ENCODE measurements around the gene KIAA2012.

DNA sequence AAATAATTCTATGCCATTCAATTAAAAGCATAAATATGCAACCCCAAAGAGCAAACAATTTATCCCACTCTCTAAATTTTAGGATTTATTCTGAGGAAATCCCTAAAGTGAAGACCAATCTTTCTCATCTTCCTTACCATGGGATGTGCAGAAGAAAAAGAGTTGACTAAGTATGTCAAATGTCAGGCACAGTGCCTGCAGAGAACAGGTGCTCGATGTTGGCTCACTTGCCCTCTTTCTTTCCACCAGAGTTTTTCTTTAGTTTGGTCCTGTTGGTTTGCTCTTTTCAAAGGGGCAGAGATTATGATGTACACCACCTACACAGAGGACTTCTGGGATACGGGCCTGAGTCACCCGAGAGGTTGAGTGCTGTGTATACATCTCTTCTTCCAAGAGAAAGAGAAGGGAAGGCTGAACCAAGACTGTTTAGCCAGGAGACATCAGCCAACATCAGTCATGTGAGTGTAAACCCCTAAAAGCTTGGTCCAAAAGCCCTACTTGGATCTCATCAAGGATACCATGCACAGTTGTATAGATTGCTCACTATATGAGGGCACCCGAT, 113.7 kb downstream of the KIAA2012 start:
- no peak for TF ChIP-seq SAP30 (IDR thresholded peaks at IDR 0.05; ENCODE audit: insufficient read depth, insufficient replicate concordance, low read length)
- TF ChIP-seq CBX5 (IDR thresholded peaks at IDR 0.05; ENCODE audit: low read depth, low read length), result no peak
- TF ChIP-seq RXRA (IDR thresholded peaks at IDR 0.05; ENCODE audit: insufficient read depth, low read depth, low read length), result no peak
- no peak for TF ChIP-seq POLR2AphosphoS5 (IDR thresholded peaks at IDR 0.05; ENCODE audit: low read depth, low read length)
- TF ChIP-seq JUN (IDR thresholded peaks at IDR 0.05; ENCODE audit: low read depth, low read length), result no peak
- no peak for TF ChIP-seq USF2 (IDR thresholded peaks at IDR 0.05; ENCODE audit: low read length)
- TF ChIP-seq, protein P1, sequence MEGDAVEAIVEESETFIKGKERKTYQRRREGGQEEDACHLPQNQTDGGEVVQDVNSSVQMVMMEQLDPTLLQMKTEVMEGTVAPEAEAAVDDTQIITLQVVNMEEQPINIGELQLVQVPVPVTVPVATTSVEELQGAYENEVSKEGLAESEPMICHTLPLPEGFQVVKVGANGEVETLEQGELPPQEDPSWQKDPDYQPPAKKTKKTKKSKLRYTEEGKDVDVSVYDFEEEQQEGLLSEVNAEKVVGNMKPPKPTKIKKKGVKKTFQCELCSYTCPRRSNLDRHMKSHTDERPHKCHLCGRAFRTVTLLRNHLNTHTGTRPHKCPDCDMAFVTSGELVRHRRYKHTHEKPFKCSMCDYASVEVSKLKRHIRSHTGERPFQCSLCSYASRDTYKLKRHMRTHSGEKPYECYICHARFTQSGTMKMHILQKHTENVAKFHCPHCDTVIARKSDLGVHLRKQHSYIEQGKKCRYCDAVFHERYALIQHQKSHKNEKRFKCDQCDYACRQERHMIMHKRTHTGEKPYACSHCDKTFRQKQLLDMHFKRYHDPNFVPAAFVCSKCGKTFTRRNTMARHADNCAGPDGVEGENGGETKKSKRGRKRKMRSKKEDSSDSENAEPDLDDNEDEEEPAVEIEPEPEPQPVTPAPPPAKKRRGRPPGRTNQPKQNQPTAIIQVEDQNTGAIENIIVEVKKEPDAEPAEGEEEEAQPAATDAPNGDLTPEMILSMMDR (IDR thresholded peaks at IDR 0.05; ENCODE audit: control extremely low read depth in 1 of 3, insufficient read depth in 1 of 3, low read depth in 1 of 3, low read length in 3 of 3), result no peak
- no peak for TF ChIP-seq CEBPB (IDR thresholded peaks at IDR 0.05; ENCODE audit: low read depth, low read length)
- TF ChIP-seq BRCA1 (IDR thresholded peaks at IDR 0.05; ENCODE audit: low read depth, low read length), result no peak
- TF ChIP-seq, protein P2, sequence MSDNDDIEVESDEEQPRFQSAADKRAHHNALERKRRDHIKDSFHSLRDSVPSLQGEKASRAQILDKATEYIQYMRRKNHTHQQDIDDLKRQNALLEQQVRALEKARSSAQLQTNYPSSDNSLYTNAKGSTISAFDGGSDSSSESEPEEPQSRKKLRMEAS (IDR thresholded peaks at IDR 0.05), result no peak

Data from H1 (cell line).